GM12878 (cell line): Measurements from ENCODE around the gene RAP1A.

Experiments
- ASH2L ChIP-seq: fragments of 300-600, 200-600 bp; sonication (generic); IDR thresholded peaks from 2 replicates; pipeline ENCODE4 v1.6.1; 2017; ENCODE audit warnings: low read depth, mild to moderate bottlenecking, borderline replicate concordance
- BCLAF1 ChIP-seq: fragments of 450-650 bp; IDR thresholded peaks from 2 replicates; pipeline ENCODE4 v1.6.1; 2017; ENCODE audit warnings: antibody characterized with exemption, mild to moderate bottlenecking, moderate library complexity
- CTCF ChIP-seq, 3 experiments: IDR thresholded peaks in 2 of 3; conservative IDR thresholded peaks in 1 of 3; 2 replicates each; pipeline ENCODE4 v1.5.1; 2011; ENCODE audit warnings: low read depth in 3 of 3, low read length in 3 of 3, mild to moderate bottlenecking in 3 of 3, control low read depth in 2 of 3, moderate library complexity in 2 of 3, inconsistent platforms in 1 of 3, mixed read lengths in 1 of 3; ENCODE audit not compliant: control insufficient read depth in 2 of 3, insufficient read depth in 1 of 3; ENCODE audit errors: extremely low read depth in 1 of 3
- LARP7 ChIP-seq: fragments of 450-650 bp; IDR thresholded peaks from 2 replicates; pipeline ENCODE4 v1.6.1; 2017; ENCODE audit warnings: mild to moderate bottlenecking
- POLR2AphosphoS5 ChIP-seq: IDR thresholded peaks from 2 replicates; pipeline ENCODE4 v1.6.1; 2011; ENCODE audit warnings: mild to moderate bottlenecking, low read length, inconsistent platforms
- ZBTB33 ChIP-seq: fragments of 450-650 bp; IDR thresholded peaks from 2 replicates; pipeline ENCODE4 v1.6.1; 2017; ENCODE audit warnings: mild to moderate bottlenecking

GRCh38 chr1:111739925-111740765 lies 120.6 kb downstream of the RAP1A start:
- TF ChIP-seq CTCF (IDR thresholded peaks at IDR 0.05 in 2 of 3, conservative IDR thresholded peaks at IDR 0.05 in 1 of 3; ENCODE audit: control insufficient read depth in 2 of 3, extremely low read depth in 1 of 3, insufficient read depth in 1 of 3, low read depth in 3 of 3, low read length in 3 of 3) (no peak), ZBTB33 (no peak), BCLAF1 (no peak), LARP7 (no peak), POLR2AphosphoS5 (no peak), ASH2L (no peak)
